Liver (tissue), 9 donors: Measurements from ENCODE around the gene ILK. TPM values are rescaled to one million over a fixed set of nuclear protein-coding genes. Genes with fewer than 3 reads are reported as not detected.

ENCODE experiments used
- DNase-seq: peaks from one replicate; pipeline ENCODE4 v3.0.0-alpha.2; 2017; ENCODE audit warnings: low spot score
- H3K27ac ChIP-seq, 2 donors: one replicate each; pipeline ENCODE4 v1.7.0; 2013; ENCODE audit warnings: inconsistent platforms in 2 of 2, low read length in 2 of 2, control low read depth in 1 of 2, low read depth in 1 of 2, mild to moderate bottlenecking in 1 of 2
- H3K27me3 ChIP-seq, 4 donors: one replicate each; pipeline versions ENCODE4 v1.6.1 to v1.7.0; 2013; ENCODE audit warnings: low read length in 3 of 4, inconsistent platforms in 1 of 4, mild to moderate bottlenecking in 1 of 4, moderate library complexity in 1 of 4; ENCODE audit not compliant: control insufficient read depth in 4 of 4, insufficient read depth in 4 of 4
- H3K36me3 ChIP-seq, 4 donors: one replicate each; pipeline versions ENCODE4 v1.6.1 to v1.7.0; 2013; ENCODE audit warnings: low read length in 3 of 4, mild to moderate bottlenecking in 3 of 4, low read depth in 1 of 4, moderate library complexity in 1 of 4; ENCODE audit not compliant: control insufficient read depth in 4 of 4, insufficient read depth in 3 of 4
- H3K4me1 ChIP-seq, 4 donors: one replicate each; pipeline versions ENCODE4 v1.6.1 to v1.7.0; 2013; ENCODE audit warnings: low read length in 3 of 4, mild to moderate bottlenecking in 3 of 4, moderate library complexity in 1 of 4; ENCODE audit not compliant: control insufficient read depth in 4 of 4, insufficient read depth in 4 of 4
- H3K4me3 ChIP-seq, 3 donors: one replicate each; pipeline versions ENCODE4 v1.6.1 to v1.7.0; 2013; ENCODE audit warnings: low read length in 3 of 3, control low read depth in 1 of 3, low read depth in 1 of 3, mild to moderate bottlenecking in 1 of 3
- H3K9ac ChIP-seq, 2 donors: one replicate each; pipeline ENCODE4 v1.7.0; 2013; ENCODE audit warnings: low read length in 2 of 2, mild to moderate bottlenecking in 2 of 2, moderate library complexity in 2 of 2, control low read depth in 1 of 2, low read depth in 1 of 2
- H3K9me3 ChIP-seq, 4 donors: one replicate each; pipeline versions ENCODE4 v1.6.1 to v1.7.0; 2013; ENCODE audit warnings: low read length in 3 of 4; ENCODE audit not compliant: control insufficient read depth in 4 of 4
- FOXA1 ChIP-seq: IDR thresholded peaks from 2 replicates; pipeline ENCODE4 v1.6.1; 2016; ENCODE audit warnings: antibody characterized with exemption
- FOXA2 ChIP-seq: IDR thresholded peaks from 2 replicates; pipeline ENCODE4 v1.6.1; 2016; ENCODE audit warnings: antibody characterized with exemption
- GABPA ChIP-seq, 2 donors: IDR thresholded peaks in 1 of 2; conservative IDR thresholded peaks in 1 of 2; 2 replicates each; pipeline ENCODE4 v1.6.1; 2016; ENCODE audit warnings: antibody characterized with exemption in 2 of 2, mild to moderate bottlenecking in 1 of 2, moderate library complexity in 1 of 2
- HNF4A ChIP-seq, 2 donors: conservative IDR thresholded peaks; 2 replicates each; pipeline ENCODE4 v1.6.1; 2016; ENCODE audit warnings: antibody characterized with exemption in 2 of 2, mild to moderate bottlenecking in 2 of 2
- HNF4G ChIP-seq: IDR thresholded peaks from 2 replicates; pipeline ENCODE4 v1.6.1; 2016; ENCODE audit warnings: antibody characterized with exemption
- JUND ChIP-seq, 2 donors: IDR thresholded peaks; 2 replicates each; pipeline ENCODE4 v1.6.1; 2016; ENCODE audit warnings: antibody characterized with exemption in 2 of 2
- NR2F2 ChIP-seq: IDR thresholded peaks from 2 replicates; pipeline ENCODE4 v1.6.1; 2016; ENCODE audit warnings: antibody characterized with exemption
- RAD21 ChIP-seq, 2 donors: IDR thresholded peaks; 2 replicates each; pipeline ENCODE4 v1.6.1; 2016; ENCODE audit warnings: antibody characterized with exemption in 2 of 2, mild to moderate bottlenecking in 2 of 2
- RXRA ChIP-seq, 2 donors: IDR thresholded peaks; 2 replicates each; pipeline ENCODE4 v1.6.1; 2017 to 2018; ENCODE audit warnings: antibody characterized with exemption in 2 of 2, mild to moderate bottlenecking in 1 of 2
- SP1 ChIP-seq: IDR thresholded peaks from 2 replicates; pipeline ENCODE4 v1.6.1; 2018; ENCODE audit warnings: antibody characterized with exemption, mild to moderate bottlenecking
- TAF1 ChIP-seq: conservative IDR thresholded peaks from 2 replicates; pipeline ENCODE4 v1.6.1; 2016; ENCODE audit warnings: antibody characterized with exemption, mild to moderate bottlenecking
- YY1 ChIP-seq: IDR thresholded peaks from 2 replicates; pipeline ENCODE4 v1.6.1; 2016; ENCODE audit warnings: antibody characterized with exemption, mild to moderate bottlenecking
- WGBS: extraction: QIAGEN DNeasy Blood & Tissue Kit; methylation state at CpG from one replicate; pipeline ENCODE4 v1.1.7; 2013; 5-methylcytosine and 5-hydroxymethylcytosine counted together
- polyA plus RNA-seq, 2 donors: library from polyadenylated mRNA; stranded (reverse) in 1 of 2; unstranded in 1 of 2; fragments of 200-250 nt in 1 of 2; fragments of >200 nt in 1 of 2; fragmentation: Nextera tagmentation in 1 of 2; extraction: Ambion mirVana in 1 of 2; gene quantifications; one replicate each; pipeline versions ENCODE4 v1.2.1 to v1.2.3, GENCODE V29; 2013 to 2015
- total RNA-seq, 2 donors: library from RNA; depleted of rRNA; stranded (reverse); fragments of >200 nt; gene quantifications; one replicate each; pipeline ENCODE4 v1.2.3, GENCODE V29; 2014
- TF ChIP-seq, protein P1 (sequence below): IDR thresholded peaks from 2 replicates; pipeline ENCODE4 v1.6.1; 2016; ENCODE audit warnings: antibody characterized with exemption
- TF ChIP-seq, protein P2 (sequence below): fragments of 150-350 bp; IDR thresholded peaks from 2 replicates; pipeline ENCODE4 v1.5.1; 2017; ENCODE audit warnings: improper control_type of control experiment, low read depth, low read length; ENCODE audit not compliant: missing input control
- TF ChIP-seq, protein P3 (sequence below): IDR thresholded peaks from 2 replicates; pipeline ENCODE4 v1.6.1; 2016; ENCODE audit warnings: antibody characterized with exemption
- TF ChIP-seq, protein P4 (sequence below): IDR thresholded peaks from 2 replicates; pipeline ENCODE4 v1.6.1; 2016; ENCODE audit warnings: antibody characterized with exemption
- donor health status: healthy.
- donor health status: healthy.
- donor health status: healthy.
- donor health status: healthy.
- donor health status: healthy.

The ILK gene
- total and polyA plus RNA-seq, 4 donors: 29.6 to 69.1 (median 48.2) TPM

DNA sequence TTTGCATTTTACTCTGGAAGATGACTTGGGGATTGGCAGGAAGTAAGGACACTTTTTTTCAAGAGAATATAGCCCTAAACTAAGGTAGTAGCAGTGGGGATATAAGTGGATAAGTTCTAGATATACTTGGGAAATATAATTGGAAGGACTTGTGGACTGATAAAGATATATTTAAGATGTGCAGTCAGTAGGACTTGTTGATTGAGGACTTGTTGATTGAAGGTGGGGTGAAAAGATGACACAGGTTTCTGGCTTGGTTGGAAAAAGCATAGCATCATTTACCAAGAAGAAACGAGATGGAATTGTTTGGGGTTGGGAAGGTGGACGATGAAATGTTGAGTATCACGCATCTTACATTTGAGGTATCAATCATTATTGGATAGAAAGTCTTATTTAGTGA lies 9.9 kb downstream of the ILK start:
- H3K27ac ChIP-seq: peak overlapping the region in 1 of 2 donors; percentile 99
- peaks cover 0 to 31% (median 19%) of the 10 kb centered on the region in 4 donors for H3K4me1 ChIP-seq
- H3K27me3 ChIP-seq: no peaks in the 10 kb centered on the region
- no peak for DNase-seq
- no peaks in the 10 kb centered on the region for H3K9me3 ChIP-seq
- H3K9ac ChIP-seq: no peak overlapping the region
- H3K4me3 ChIP-seq: no peak overlapping the region
- peaks cover 14 to 37% (median 32%) of the 10 kb centered on the region in 4 donors for H3K36me3 ChIP-seq
- WGBS: 98% methylated on average over 3 of the region's 3 CpGs
- TF ChIP-seq FOXA1: no peak
- no peak for TF ChIP-seq RXRA (IDR thresholded peaks at IDR 0.05)
- TF ChIP-seq SP1: no peak
- no peak for TF ChIP-seq HNF4G
- no peak for TF ChIP-seq FOXA2
- no peak for TF ChIP-seq NR2F2
- TF ChIP-seq RAD21 (IDR thresholded peaks at IDR 0.05): no peak

DNA sequence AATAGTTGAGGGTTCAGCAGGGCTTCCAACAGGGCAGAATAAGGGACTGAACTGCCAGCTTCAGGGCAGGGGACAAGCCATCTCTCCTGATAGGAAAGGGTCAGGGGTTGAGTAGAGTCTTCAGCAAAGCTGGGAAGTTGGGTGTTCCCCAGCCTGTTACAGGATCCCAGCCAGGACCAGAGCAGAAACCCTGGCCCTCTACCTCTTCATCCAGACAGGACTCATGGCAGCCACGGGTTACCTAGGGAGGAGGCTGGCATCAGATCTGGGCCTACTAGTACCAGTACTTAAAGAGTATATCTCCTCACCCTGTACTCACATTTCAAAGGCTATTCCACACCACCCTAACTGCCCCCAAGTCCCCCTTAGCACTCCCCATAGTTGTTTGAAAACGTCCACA lies 10.9 kb downstream of the ILK start:
- no peak overlapping the region for H3K9ac ChIP-seq
- H3K4me3 ChIP-seq: no peak overlapping the region
- no peaks in the 10 kb centered on the region for H3K9me3 ChIP-seq
- H3K4me1 ChIP-seq: peaks cover 0 to 38% (median 24%) of the 10 kb centered on the region in 4 donors
- no peaks in the 10 kb centered on the region for H3K27me3 ChIP-seq
- WGBS: 98% methylated on average over 2 of the region's 2 CpGs
- DNase-seq: no peak
- TF ChIP-seq, protein P1, sequence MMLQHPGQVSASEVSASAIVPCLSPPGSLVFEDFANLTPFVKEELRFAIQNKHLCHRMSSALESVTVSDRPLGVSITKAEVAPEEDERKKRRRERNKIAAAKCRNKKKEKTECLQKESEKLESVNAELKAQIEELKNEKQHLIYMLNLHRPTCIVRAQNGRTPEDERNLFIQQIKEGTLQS: no peak
- TF ChIP-seq TAF1 (no peak), HNF4G (no peak), SP1 (no peak), HNF4A (conservative IDR thresholded peaks at IDR 0.05) (no peak), FOXA1 (no peak), RAD21 (IDR thresholded peaks at IDR 0.05) (no peak), FOXA2 (no peak), JUND (IDR thresholded peaks at IDR 0.05) (no peak), RXRA (IDR thresholded peaks at IDR 0.05) (no peak), GABPA (IDR thresholded peaks at IDR 0.05 in 1 of 2, conservative IDR thresholded peaks at IDR 0.05 in 1 of 2) (no peak), YY1 (no peak)
- TF ChIP-seq, protein P2, sequence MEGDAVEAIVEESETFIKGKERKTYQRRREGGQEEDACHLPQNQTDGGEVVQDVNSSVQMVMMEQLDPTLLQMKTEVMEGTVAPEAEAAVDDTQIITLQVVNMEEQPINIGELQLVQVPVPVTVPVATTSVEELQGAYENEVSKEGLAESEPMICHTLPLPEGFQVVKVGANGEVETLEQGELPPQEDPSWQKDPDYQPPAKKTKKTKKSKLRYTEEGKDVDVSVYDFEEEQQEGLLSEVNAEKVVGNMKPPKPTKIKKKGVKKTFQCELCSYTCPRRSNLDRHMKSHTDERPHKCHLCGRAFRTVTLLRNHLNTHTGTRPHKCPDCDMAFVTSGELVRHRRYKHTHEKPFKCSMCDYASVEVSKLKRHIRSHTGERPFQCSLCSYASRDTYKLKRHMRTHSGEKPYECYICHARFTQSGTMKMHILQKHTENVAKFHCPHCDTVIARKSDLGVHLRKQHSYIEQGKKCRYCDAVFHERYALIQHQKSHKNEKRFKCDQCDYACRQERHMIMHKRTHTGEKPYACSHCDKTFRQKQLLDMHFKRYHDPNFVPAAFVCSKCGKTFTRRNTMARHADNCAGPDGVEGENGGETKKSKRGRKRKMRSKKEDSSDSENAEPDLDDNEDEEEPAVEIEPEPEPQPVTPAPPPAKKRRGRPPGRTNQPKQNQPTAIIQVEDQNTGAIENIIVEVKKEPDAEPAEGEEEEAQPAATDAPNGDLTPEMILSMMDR: no peak
- TF ChIP-seq, protein P3, sequence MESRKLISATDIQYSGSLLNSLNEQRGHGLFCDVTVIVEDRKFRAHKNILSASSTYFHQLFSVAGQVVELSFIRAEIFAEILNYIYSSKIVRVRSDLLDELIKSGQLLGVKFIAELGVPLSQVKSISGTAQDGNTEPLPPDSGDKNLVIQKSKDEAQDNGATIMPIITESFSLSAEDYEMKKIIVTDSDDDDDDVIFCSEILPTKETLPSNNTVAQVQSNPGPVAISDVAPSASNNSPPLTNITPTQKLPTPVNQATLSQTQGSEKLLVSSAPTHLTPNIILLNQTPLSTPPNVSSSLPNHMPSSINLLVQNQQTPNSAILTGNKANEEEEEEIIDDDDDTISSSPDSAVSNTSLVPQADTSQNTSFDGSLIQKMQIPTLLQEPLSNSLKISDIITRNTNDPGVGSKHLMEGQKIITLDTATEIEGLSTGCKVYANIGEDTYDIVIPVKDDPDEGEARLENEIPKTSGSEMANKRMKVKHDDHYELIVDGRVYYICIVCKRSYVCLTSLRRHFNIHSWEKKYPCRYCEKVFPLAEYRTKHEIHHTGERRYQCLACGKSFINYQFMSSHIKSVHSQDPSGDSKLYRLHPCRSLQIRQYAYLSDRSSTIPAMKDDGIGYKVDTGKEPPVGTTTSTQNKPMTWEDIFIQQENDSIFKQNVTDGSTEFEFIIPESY: no peak
- TF ChIP-seq, protein P4, sequence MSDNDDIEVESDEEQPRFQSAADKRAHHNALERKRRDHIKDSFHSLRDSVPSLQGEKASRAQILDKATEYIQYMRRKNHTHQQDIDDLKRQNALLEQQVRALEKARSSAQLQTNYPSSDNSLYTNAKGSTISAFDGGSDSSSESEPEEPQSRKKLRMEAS: no peak
- no peak overlapping the region for H3K27ac ChIP-seq
- peaks cover 9 to 27% (median 25%) of the 10 kb centered on the region in 4 donors for H3K36me3 ChIP-seq
